LNCaP clone FGC (cell line): ENCODE measurements around the gene CDK1.

Experiments used
- DNase-seq: peaks from one replicate; pipeline ENCODE4 v3.0.0-alpha.2; 2011; ENCODE audit warnings: low read depth
- H3K4me3 ChIP-seq: 2 replicates; pipeline ENCODE4 v1.5.1; 2011; ENCODE audit warnings: mild to moderate bottlenecking, low read depth, low read length, control low read depth
- CTCF ChIP-seq: IDR thresholded peaks from 2 replicates; pipeline ENCODE4 v1.5.1; 2012; ENCODE audit warnings: mild to moderate bottlenecking; ENCODE audit not compliant: control insufficient read depth, insufficient read depth; ENCODE audit errors: extremely low read depth

Gene CDK1

GRCh38 chr10:60778214-60778970 lies at the start of gene CDK1:
Gene CDK1, plus strand, starts transcription at chr10:60778478. Its CDS starts 1,688 bp downstream, at chr10:60780166.
- DNase-seq, result peak; percentile 96
- peak within 1 kb of the TSS; percentile 80 for H3K4me3 ChIP-seq
- no peak for TF ChIP-seq CTCF

GRCh38 chr10:60729106-60729505 lies 49.2 kb upstream of the CDK1 start:
- no peak overlapping the region; the same call in 1 of the 2 replicates for H3K4me3 ChIP-seq
- no peak for TF ChIP-seq CTCF
- DNase-seq, result no peak

GRCh38 chr10:60731134-60731885 lies 47.0 kb upstream of the CDK1 start:
- DNase-seq, result no peak
- H3K4me3 ChIP-seq, result peak overlapping the region; percentile 60
- TF ChIP-seq CTCF, result no peak

- no peak for DNase-seq
- peak overlapping the region; percentile 60 for H3K4me3 ChIP-seq
Measured at GRCh38 chr10:60732198-60732806, 46.0 kb upstream of the CDK1 start.

GRCh38 chr10:60732807-60733516 lies 45.3 kb upstream of the CDK1 start:
- peak overlapping the region; percentile 60 for H3K4me3 ChIP-seq
- peak; percentile 35; the same call in 1 of the 2 replicates for TF ChIP-seq CTCF
- no peak for DNase-seq

More at GRCh38 chr10:60732198-60732806, 46.0 kb upstream of the CDK1 start:
- TF ChIP-seq CTCF, result no peak

GRCh38 chr10:60733517-60733822 lies 44.8 kb upstream of the CDK1 start:
- no peak for DNase-seq
- H3K4me3 ChIP-seq, result peak overlapping the region; percentile 60
- TF ChIP-seq CTCF, result no peak
